Neural progenitor cell (in vitro differentiated cells): ENCODE measurements around the gene POLR2C.

ENCODE experiments used
- CTCF ChIP-seq: fragments of 200-600 bp; sonication (generic); IDR thresholded peaks from 2 replicates; pipeline ENCODE4 v1.5.1; 2017; ENCODE audit warnings: antibody characterized with exemption, mild to moderate bottlenecking
- EZH2 ChIP-seq: fragments of 200-600 bp; sonication (generic); IDR thresholded peaks from 2 replicates; pipeline ENCODE4 v1.6.1; 2017; ENCODE audit warnings: antibody characterized with exemption, mild to moderate bottlenecking, moderate library complexity
- EZH2phosphoT487 ChIP-seq: fragments of 200-600 bp; sonication (generic); IDR thresholded peaks from 2 replicates; pipeline ENCODE4 v1.6.1; 2017; ENCODE audit warnings: antibody characterized with exemption

GRCh38 chr16:57470711-57471110, 8.2 kb downstream of the POLR2C start:
- TF ChIP-seq CTCF (no peak), EZH2 (no peak), EZH2phosphoT487 (no peak)
